NCI-H2196 (cell line): ENCODE measurements around the gene ANKRD11.

ENCODE experiments used
- DNase-seq: peaks from one replicate; lab custom pipeline; 2025; ENCODE audit not compliant: unreplicated experiment; lab: John Stamatoyannopoulos, UW

Gene ANKRD11

GRCh38 chr16:89289428-89290395 is 200.6 kb downstream of the ANKRD11 start:
- DNase-seq, result peak; percentile 64

GRCh38 chr16:89288966-89289365 is 201.4 kb downstream of the ANKRD11 start:
- DNase-seq, result no peak

- no peak for DNase-seq
These were observed 201.8 kb downstream of the ANKRD11 start for GRCh38 chr16:89288577-89288844.

GRCh38 chr16:89287777-89288576 is 202.4 kb downstream of the ANKRD11 start:
- no peak for DNase-seq

GRCh38 chr16:89286096-89286495 is 204.3 kb downstream of the ANKRD11 start:
- DNase-seq, result no peak

GRCh38 chr16:89285381-89285780 is 205.0 kb downstream of the ANKRD11 start:
- no peak for DNase-seq

DNA sequence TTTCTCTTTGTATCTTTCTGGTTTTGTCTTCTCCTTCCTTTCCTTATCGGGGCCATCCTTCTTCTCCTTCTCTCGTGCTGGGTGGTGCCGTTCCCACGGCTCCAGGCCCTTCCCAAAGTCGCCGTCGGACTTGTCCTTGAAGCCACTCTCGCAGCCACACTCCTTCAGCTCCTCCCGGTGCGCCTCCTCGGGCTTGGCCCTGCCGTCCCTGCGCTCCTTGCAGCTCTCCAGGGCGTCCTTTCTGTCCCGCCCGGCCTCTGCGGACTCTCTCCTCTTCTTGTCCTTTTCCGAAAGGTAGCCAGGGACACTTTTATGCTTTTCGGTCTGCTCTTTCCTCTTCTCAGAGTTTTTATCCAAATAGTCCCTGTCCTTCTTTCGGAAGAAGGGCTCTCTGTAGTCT is 206.9 kb downstream of the ANKRD11 start:
- no peak for DNase-seq

DNA sequence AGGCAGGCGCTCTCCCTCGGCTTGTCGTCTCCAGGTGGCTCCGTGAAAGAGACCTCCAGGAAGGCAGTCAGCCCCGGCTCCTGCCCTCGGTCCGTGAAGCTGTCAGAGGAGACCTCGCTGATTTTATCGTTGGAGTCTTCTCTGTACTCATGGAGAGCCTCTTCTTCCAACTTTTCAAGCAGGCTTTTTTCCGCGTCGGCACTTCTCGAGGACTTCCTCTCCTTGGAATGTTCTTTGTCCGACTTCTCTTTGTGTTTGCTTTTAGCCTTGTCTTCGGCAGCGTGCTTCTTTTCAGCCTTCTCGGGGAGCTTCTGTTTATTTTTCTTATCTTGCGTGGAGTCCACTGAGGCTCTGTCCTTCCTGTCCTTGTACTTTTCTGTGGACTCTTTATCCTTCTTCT is 207.8 kb downstream of the ANKRD11 start:
- DNase-seq, result no peak

GRCh38 chr16:89281829-89282228 is 208.5 kb downstream of the ANKRD11 start:
- no peak for DNase-seq

GRCh38 chr16:89281189-89281577 is 209.2 kb downstream of the ANKRD11 start:
- DNase-seq, result no peak

GRCh38 chr16:89280546-89281188 is 209.7 kb downstream of the ANKRD11 start:
- DNase-seq, result no peak

DNA sequence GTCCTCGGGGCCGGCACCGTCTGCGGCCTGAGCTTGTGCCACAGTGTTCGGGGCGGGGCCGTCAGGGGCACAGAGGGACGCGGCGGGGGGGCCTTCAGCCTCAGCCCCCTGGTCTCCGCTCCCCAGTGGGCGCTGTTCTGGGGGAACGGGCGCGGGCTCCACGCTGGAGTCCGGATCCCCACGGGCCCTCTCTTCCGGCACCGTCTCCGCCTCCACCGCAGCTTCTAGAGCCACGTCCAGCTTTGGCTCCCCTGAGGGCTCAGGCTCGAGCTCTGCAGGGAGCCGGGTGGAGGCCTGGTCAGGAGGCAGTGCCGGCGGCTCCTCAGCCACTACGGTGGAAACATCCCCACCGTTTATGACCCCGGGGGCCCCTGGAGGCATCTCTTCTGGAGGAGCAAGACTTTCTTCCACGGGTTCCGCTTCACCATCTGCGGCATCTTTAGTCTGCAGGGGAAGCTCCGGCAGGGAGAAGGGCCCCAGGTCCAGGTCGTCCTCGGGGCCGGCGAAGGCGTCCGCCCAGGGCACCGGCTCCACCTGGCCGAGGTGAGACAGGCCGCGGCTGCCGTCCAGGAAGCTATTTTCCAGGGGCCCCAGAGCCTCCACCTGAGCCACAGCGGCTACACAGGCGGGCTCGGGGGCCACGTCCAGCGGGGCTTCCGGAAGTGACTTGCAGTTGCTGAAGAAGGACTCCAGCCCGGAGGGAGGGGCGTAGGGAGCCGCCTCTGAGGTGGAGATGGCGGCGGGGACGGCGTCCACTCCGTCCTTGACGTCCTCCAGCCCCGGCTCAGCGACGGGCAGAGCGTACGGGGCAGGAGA is 210.5 kb downstream of the ANKRD11 start:
- no peak for DNase-seq

DNA sequence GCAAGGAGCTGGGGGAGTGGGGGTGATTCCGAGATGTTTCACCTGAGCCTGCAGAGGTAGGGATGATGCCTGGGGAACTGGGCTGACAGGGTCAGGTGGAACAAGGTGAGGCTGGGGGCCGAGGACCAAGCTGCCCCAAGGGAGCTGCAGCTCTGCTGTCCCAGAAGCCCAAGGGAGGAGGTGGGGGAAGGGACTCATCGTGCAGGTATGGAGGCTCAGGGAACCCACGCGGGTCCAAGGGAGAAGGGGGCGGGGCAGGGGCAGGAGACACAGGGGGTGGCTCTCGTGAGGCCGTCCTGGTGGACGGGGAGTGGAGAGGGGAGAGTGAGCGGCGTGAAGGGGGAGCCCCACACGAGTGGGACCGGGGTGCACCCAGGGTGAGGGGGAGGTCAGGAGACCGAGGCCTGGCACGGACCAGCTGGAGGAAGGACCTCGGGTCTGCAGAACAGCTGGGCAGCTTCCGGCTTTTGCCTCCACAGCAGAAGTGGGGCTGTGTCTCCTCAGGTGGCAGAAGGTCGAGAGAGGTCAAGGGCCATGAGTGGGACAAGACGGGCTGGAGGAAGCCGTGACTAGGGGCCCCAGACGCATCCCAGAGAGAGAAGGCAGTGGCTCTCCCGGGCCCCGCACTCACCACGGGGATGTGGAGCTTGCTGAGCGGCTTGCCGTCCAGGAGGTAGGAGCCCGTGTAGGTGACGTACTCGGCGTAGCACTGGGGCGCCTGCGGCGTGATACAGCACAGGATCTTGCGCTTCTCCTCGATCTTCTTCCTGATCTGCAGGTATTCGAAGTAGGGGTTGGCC is 211.7 kb downstream of the ANKRD11 start:
- DNase-seq, result no peak

GRCh38 chr16:89277641-89278341 is 212.6 kb downstream of the ANKRD11 start:
- no peak for DNase-seq

GRCh38 chr16:89277049-89277448 is 213.3 kb downstream of the ANKRD11 start:
- DNase-seq, result no peak

GRCh38 chr16:89275837-89276720 is 214.3 kb downstream of the ANKRD11 start:
- no peak for DNase-seq

DNA sequence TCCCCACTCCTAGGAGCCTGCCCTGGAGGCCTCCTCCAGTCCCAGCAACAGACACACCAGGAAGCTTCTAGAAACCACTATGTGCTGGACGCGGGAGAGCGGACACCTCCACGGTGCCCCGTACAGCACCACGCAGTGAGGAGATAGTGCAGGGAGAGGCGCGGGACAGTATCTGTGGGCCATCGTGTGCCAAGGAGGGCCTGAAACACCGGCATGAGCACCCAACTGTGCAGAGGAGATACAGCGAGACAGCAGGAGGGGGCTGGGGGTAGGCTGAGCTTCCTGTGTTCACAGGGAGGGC is 215.1 kb downstream of the ANKRD11 start:
- DNase-seq, result no peak

DNA sequence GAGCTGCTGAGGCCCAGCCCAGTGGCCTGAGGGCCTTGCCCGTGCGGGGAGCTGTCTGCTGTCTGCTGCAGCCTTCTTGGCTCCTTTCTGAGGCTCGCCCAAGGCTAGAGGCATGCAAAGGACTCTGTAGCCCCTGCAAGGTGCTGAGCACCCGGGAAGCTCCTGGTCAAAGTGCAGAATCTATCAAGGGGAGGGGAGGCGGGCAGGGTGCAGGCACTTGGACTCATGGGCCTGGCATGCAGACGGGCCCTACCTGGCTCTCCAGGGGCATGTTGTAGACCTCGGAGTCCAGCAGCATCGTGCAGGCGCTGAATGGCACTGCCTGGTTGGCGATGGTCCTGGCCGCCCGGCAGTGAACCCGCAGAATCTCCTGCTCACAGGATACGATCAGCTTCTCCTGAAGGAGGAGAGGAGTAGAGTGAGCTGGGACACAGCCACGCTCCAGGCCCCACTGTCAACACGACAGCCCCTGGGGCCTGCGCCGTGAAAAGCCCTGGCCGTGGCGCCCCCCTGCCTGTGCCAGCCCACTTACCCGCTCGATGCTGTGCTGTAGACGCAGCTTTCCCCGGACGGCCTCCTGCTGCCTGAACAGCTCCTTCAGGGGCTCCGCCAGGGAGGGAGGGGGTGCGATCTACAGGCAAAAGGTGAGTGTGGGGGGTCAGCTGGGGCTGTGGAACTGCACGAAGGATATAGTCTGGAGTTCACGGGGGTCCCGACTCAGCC is 215.6 kb downstream of the ANKRD11 start:
- DNase-seq, result no peak
